DOHH2 (cell line): Measurements from ENCODE around the gene SLC25A51.

Source experiments
- H3F3A ChIP-seq: fragments of 200-600 bp; sonication (generic), shearing (Covaris generic); 2 replicates; pipeline ENCODE4 v1.6.0; 2016; ENCODE audit warnings: antibody characterized with exemption, mild to moderate bottlenecking; ENCODE audit not compliant: control insufficient read depth, insufficient read depth
- H3K27ac ChIP-seq: fragments of 200-600 bp; sonication (generic); 2 replicates; pipeline ENCODE4 v1.5.1; 2014; ENCODE audit warnings: low read depth, mild to moderate bottlenecking, low read length, moderate library complexity
- H3K27me3 ChIP-seq: fragments of 200-600 bp; sonication (generic); 2 replicates; pipeline ENCODE4 v1.6.1; 2014; ENCODE audit warnings: mild to moderate bottlenecking, low read length, mixed read lengths; ENCODE audit not compliant: control insufficient read depth
- H3K36me3 ChIP-seq: fragments of 200-600 bp; sonication (generic); 2 replicates; pipeline ENCODE4 v1.6.1; 2014; ENCODE audit warnings: mild to moderate bottlenecking, low read length, moderate library complexity, mixed read lengths; ENCODE audit not compliant: control insufficient read depth
- H3K4me1 ChIP-seq: fragments of 200-600 bp; sonication (generic); 2 replicates; pipeline ENCODE4 v1.6.1; 2014; ENCODE audit warnings: mild to moderate bottlenecking, low read length, mixed read lengths; ENCODE audit not compliant: control insufficient read depth
- H3K4me2 ChIP-seq: fragments of 200-600 bp; sonication (generic); 2 replicates; pipeline ENCODE4 v1.6.0; 2014; ENCODE audit warnings: mild to moderate bottlenecking, low read length, moderate library complexity
- H3K4me3 ChIP-seq: fragments of 200-600 bp; sonication (generic); 2 replicates; pipeline ENCODE4 v1.5.1; 2014; ENCODE audit warnings: mild to moderate bottlenecking, low read length, mixed read lengths
- H3K79me2 ChIP-seq: fragments of 200-600 bp; sonication (generic); 2 replicates; pipeline ENCODE4 v1.6.1; 2014; ENCODE audit warnings: mild to moderate bottlenecking, low read length, mixed read lengths; ENCODE audit not compliant: control insufficient read depth
- H3K9me2 ChIP-seq: fragments of 200-600 bp; sonication (generic); replicated peaks from 2 replicates; pipeline ENCODE4 v1.6.1; 2014; ENCODE audit warnings: mild to moderate bottlenecking, low read length, mixed read lengths; ENCODE audit not compliant: control insufficient read depth
- H3K9me3 ChIP-seq: fragments of 200-600 bp; sonication (generic); 2 replicates; pipeline ENCODE4 v1.6.1; 2014; ENCODE audit warnings: antibody characterized with exemption, low read length, mixed read lengths; ENCODE audit not compliant: control insufficient read depth, insufficient read depth
- H4K20me1 ChIP-seq: fragments of 200-600 bp; sonication (generic); 2 replicates; pipeline ENCODE4 v1.6.0; 2014; ENCODE audit warnings: low read depth, mild to moderate bottlenecking, antibody characterized with exemption, low read length, moderate library complexity; ENCODE audit not compliant: control insufficient read depth, insufficient read depth
- CTCF ChIP-seq: fragments of 200-600 bp; sonication (generic); IDR thresholded peaks from one replicate; pipeline ENCODE4 v1.5.1; 2014; ENCODE audit warnings: antibody characterized with exemption, mild to moderate bottlenecking, low read depth, low read length; ENCODE audit not compliant: poor library complexity, severe bottlenecking
- EZH2phosphoT487 ChIP-seq: fragments of 200-600 bp; sonication (generic); IDR thresholded peaks from 2 replicates; pipeline ENCODE4 v1.6.1; 2017; ENCODE audit warnings: borderline replicate concordance, mild to moderate bottlenecking, antibody characterized with exemption, low read length, moderate library complexity, mixed read lengths

The SLC25A51 gene

DNA sequence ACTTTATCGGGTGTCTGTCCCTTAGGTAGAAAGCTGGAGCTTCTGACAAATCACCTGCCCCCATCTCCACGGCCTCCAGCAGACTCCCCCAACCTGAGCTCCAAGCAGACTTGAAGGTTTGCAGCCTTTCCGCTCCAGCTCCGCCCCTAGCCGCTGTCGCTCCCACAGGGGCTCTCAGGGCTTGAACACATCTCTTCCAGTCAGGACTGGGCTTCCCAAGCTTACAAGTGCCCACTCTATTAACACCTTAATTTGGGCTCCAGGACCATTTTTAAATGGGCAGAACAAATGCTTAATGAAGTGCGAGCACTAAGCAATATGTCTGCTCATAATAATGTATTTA is 17.2 kb upstream of the SLC25A51 start:
- TF ChIP-seq CTCF (no peak), EZH2phosphoT487 (no peak)
- no peak overlapping the region for H3K27ac ChIP-seq
- no peaks in the 10 kb centered on the region for H3K36me3 ChIP-seq
- H3F3A ChIP-seq = no peaks in the 10 kb centered on the region
- H3K4me2 ChIP-seq = no peak overlapping the region
- H3K79me2 ChIP-seq = no peaks in the 10 kb centered on the region
- no peaks in the 10 kb centered on the region for H3K27me3 ChIP-seq
- H4K20me1 ChIP-seq = no peaks in the 10 kb centered on the region; the same call in 1 of the 2 replicates
- H3K9me3 ChIP-seq = no peaks in the 10 kb centered on the region
- no peak overlapping the region for H3K4me3 ChIP-seq
- no peaks in the 10 kb centered on the region for H3K9me2 ChIP-seq
- no peaks in the 10 kb centered on the region for H3K4me1 ChIP-seq

GRCh38 chr9:37920471-37921167 is 16.7 kb upstream of the SLC25A51 start:
- H3F3A ChIP-seq = no peaks in the 10 kb centered on the region
- H3K4me3 ChIP-seq = no peak overlapping the region
- no peaks in the 10 kb centered on the region for H3K9me3 ChIP-seq
- no peaks in the 10 kb centered on the region for H3K9me2 ChIP-seq
- TF ChIP-seq CTCF = no peak
- TF ChIP-seq EZH2phosphoT487 = no peak
- no peaks in the 10 kb centered on the region for H3K79me2 ChIP-seq
- no peaks in the 10 kb centered on the region; the same call in 1 of the 2 replicates for H4K20me1 ChIP-seq
- no peak overlapping the region for H3K27ac ChIP-seq
- H3K4me2 ChIP-seq = no peak overlapping the region
- H3K27me3 ChIP-seq = no peaks in the 10 kb centered on the region
- H3K36me3 ChIP-seq = no peaks in the 10 kb centered on the region
- no peaks in the 10 kb centered on the region for H3K4me1 ChIP-seq

- no peak overlapping the region for H3K4me2 ChIP-seq
- no peaks in the 10 kb centered on the region for H3K36me3 ChIP-seq
- H3F3A ChIP-seq = no peaks in the 10 kb centered on the region
- no peaks in the 10 kb centered on the region; the same call in 1 of the 2 replicates for H4K20me1 ChIP-seq
- no peaks in the 10 kb centered on the region for H3K9me3 ChIP-seq
- H3K9me2 ChIP-seq = no peaks in the 10 kb centered on the region
- TF ChIP-seq CTCF = no peak
- H3K27me3 ChIP-seq = no peaks in the 10 kb centered on the region
- no peak overlapping the region for H3K4me3 ChIP-seq
- no peaks in the 10 kb centered on the region for H3K79me2 ChIP-seq
- H3K4me1 ChIP-seq = no peaks in the 10 kb centered on the region
- no peak overlapping the region for H3K27ac ChIP-seq
Measured at GRCh38 chr9:37919956-37920335, 16.0 kb upstream of the SLC25A51 start.
